Loucy (cell line): Measurements from ENCODE around the gene TIAM2.

ENCODE experiments used
- H2AFZ ChIP-seq: fragments of 200-600 bp; sonication (generic); 2 replicates; pipeline ENCODE4 v1.6.0; 2016; ENCODE audit warnings: antibody characterized with exemption, mild to moderate bottlenecking, low read length, moderate library complexity
- H3F3A ChIP-seq: fragments of 200-600 bp; 2 replicates; pipeline ENCODE4 v1.6.0; 2016; ENCODE audit warnings: antibody characterized with exemption, low read depth, mild to moderate bottlenecking
- H3K27me3 ChIP-seq: fragments of 200-600 bp; sonication (generic); 2 replicates; pipeline ENCODE4 v1.6.1; 2014; ENCODE audit warnings: low read length, mild to moderate bottlenecking; ENCODE audit not compliant: insufficient read depth, poor library complexity, severe bottlenecking
- H3K36me3 ChIP-seq: fragments of 200-600 bp; sonication (generic); 2 replicates; pipeline ENCODE4 v1.6.1; 2016; ENCODE audit warnings: low read length; ENCODE audit not compliant: insufficient read depth
- H3K4me1 ChIP-seq: fragments of 200-600 bp; sonication (generic); 2 replicates; pipeline ENCODE4 v1.5.1; 2014; ENCODE audit warnings: low read length, mild to moderate bottlenecking; ENCODE audit not compliant: insufficient read depth, poor library complexity, severe bottlenecking
- H3K4me2 ChIP-seq: fragments of 200-600 bp; sonication (generic); 2 replicates; pipeline ENCODE4 v1.6.0; 2014; ENCODE audit warnings: antibody characterized with exemption, low read length, low read depth, mild to moderate bottlenecking; ENCODE audit not compliant: poor library complexity, severe bottlenecking
- H3K4me3 ChIP-seq: fragments of 200-600 bp; sonication (generic); 2 replicates; pipeline ENCODE4 v1.5.1; 2014; ENCODE audit warnings: low read length, mild to moderate bottlenecking, mixed read lengths; ENCODE audit not compliant: poor library complexity, severe bottlenecking
- H3K79me2 ChIP-seq: fragments of 200-600 bp; sonication (generic); 2 replicates; pipeline ENCODE4 v1.6.1; 2014; ENCODE audit warnings: low read length; ENCODE audit not compliant: insufficient read depth
- H3K9ac ChIP-seq: fragments of 200-600 bp; sonication (generic); 2 replicates; pipeline ENCODE4 v1.6.0; 2014; ENCODE audit warnings: mild to moderate bottlenecking, low read depth, low read length, moderate library complexity; ENCODE audit not compliant: poor library complexity, severe bottlenecking
- H3K9me2 ChIP-seq: fragments of 200-600 bp; sonication (generic); replicated peaks from 2 replicates; pipeline ENCODE4 v1.6.1; 2016; ENCODE audit warnings: low read depth, low read length, mixed read lengths
- H3K9me3 ChIP-seq: fragments of 200-600 bp; sonication (generic); 2 replicates; pipeline ENCODE4 v1.6.1; 2014; ENCODE audit warnings: mild to moderate bottlenecking, antibody characterized with exemption, low read length, low read depth; ENCODE audit not compliant: insufficient read depth
- H4K20me1 ChIP-seq: fragments of 200-600 bp; sonication (generic); 2 replicates; pipeline ENCODE4 v1.6.0; 2014; ENCODE audit warnings: antibody characterized with exemption, low read length, mild to moderate bottlenecking; ENCODE audit not compliant: insufficient read depth, poor library complexity, severe bottlenecking
- EZH2phosphoT487 ChIP-seq: fragments of 200-600 bp; IDR thresholded peaks from 2 replicates; pipeline ENCODE4 v1.6.1; 2018; ENCODE audit warnings: antibody characterized with exemption, mild to moderate bottlenecking, moderate library complexity, borderline replicate concordance
- TF ChIP-seq, protein P1 (sequence below): fragments of 200-600 bp; sonication (generic); conservative IDR thresholded peaks from 2 replicates; pipeline ENCODE4 v1.5.1; 2014; ENCODE audit warnings: mild to moderate bottlenecking, antibody characterized with exemption, low read length

The TIAM2 gene

DNA sequence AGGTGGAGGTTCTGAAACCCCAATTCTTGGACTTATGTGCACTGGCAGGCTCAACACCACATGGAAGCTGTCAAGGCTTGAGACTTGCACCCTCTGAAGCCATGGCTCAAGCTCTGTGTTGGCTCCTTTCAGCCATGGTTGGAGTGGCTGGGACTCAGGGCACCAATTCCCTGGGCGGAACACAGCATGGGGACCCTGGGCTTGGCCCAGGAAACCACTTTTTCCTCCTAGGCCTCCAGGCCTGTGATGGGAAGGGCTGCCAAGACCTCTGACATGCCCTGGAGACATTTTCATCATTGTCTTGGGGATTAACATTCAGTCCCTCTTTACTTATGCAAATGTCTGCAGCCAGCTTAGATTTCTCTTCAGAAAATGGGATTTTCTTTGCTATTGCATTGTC is 242.5 kb downstream of the TIAM2 start:
- no peak overlapping the region for H3K4me3 ChIP-seq
- H4K20me1 ChIP-seq, result no peaks in the 10 kb centered on the region
- H3K9ac ChIP-seq, result no peak overlapping the region
- H3K27me3 ChIP-seq, result no peaks in the 10 kb centered on the region
- H3K9me3 ChIP-seq, result no peaks in the 10 kb centered on the region
- TF ChIP-seq, protein P1, sequence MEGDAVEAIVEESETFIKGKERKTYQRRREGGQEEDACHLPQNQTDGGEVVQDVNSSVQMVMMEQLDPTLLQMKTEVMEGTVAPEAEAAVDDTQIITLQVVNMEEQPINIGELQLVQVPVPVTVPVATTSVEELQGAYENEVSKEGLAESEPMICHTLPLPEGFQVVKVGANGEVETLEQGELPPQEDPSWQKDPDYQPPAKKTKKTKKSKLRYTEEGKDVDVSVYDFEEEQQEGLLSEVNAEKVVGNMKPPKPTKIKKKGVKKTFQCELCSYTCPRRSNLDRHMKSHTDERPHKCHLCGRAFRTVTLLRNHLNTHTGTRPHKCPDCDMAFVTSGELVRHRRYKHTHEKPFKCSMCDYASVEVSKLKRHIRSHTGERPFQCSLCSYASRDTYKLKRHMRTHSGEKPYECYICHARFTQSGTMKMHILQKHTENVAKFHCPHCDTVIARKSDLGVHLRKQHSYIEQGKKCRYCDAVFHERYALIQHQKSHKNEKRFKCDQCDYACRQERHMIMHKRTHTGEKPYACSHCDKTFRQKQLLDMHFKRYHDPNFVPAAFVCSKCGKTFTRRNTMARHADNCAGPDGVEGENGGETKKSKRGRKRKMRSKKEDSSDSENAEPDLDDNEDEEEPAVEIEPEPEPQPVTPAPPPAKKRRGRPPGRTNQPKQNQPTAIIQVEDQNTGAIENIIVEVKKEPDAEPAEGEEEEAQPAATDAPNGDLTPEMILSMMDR, result no peak
- no peak for TF ChIP-seq EZH2phosphoT487
- H3K79me2 ChIP-seq, result no peaks in the 10 kb centered on the region
- H3K4me1 ChIP-seq, result no peaks in the 10 kb centered on the region
- no peaks in the 10 kb centered on the region for H3K9me2 ChIP-seq
- no peak overlapping the region for H3K4me2 ChIP-seq
- H3K36me3 ChIP-seq, result no peaks in the 10 kb centered on the region
- H2AFZ ChIP-seq, result no peak overlapping the region
- H3F3A ChIP-seq, result no peaks in the 10 kb centered on the region

GRCh38 chr6:155240905-155241600 is 245.9 kb downstream of the TIAM2 start:
- no peaks in the 10 kb centered on the region for H3K9me2 ChIP-seq
- H3K9me3 ChIP-seq, result no peaks in the 10 kb centered on the region
- no peaks in the 10 kb centered on the region for H3K4me1 ChIP-seq
- no peaks in the 10 kb centered on the region for H4K20me1 ChIP-seq
- no peaks in the 10 kb centered on the region for H3K27me3 ChIP-seq
- H3K4me2 ChIP-seq, result no peak overlapping the region
- no peaks in the 10 kb centered on the region for H3K79me2 ChIP-seq
- no peaks in the 10 kb centered on the region for H3F3A ChIP-seq
- no peak overlapping the region for H2AFZ ChIP-seq
- TF ChIP-seq EZH2phosphoT487, result no peak
- no peak overlapping the region for H3K4me3 ChIP-seq
- H3K36me3 ChIP-seq, result no peaks in the 10 kb centered on the region
- no peak overlapping the region for H3K9ac ChIP-seq

DNA sequence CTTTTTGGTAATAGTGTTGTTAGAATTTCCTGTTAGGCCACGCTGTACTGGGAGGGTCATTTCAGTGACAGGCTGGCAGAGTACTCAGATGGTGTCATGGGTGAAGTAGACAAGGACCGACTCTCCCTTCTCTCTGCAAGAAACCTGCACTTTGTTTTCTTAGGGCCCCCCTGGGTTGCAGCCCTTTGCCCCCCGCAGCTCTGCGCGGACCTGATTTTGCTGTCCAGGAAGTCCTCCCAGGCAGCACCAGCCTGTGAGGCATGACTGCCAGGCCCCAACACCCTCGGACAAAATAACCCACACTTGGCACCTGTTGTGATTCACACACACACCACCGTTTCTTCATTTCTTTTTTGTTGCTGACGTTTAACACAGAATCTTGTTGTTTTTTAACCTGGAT is 246.9 kb downstream of the TIAM2 start:
- Histone ChIP-seq H3K79me2 (no peaks in the 10 kb centered on the region), H4K20me1 (no peaks in the 10 kb centered on the region), H3K36me3 (no peaks in the 10 kb centered on the region), H3K9ac (no peak overlapping the region), H3K4me1 (no peaks in the 10 kb centered on the region), H3F3A (no peaks in the 10 kb centered on the region), H3K9me3 (no peaks in the 10 kb centered on the region), H3K4me2 (no peak overlapping the region), H3K9me2 (no peaks in the 10 kb centered on the region), H2AFZ (no peak overlapping the region), H3K4me3 (no peak overlapping the region), H3K27me3 (no peaks in the 10 kb centered on the region)
- TF ChIP-seq, protein P1, result no peak
- no peak for TF ChIP-seq EZH2phosphoT487

DNA sequence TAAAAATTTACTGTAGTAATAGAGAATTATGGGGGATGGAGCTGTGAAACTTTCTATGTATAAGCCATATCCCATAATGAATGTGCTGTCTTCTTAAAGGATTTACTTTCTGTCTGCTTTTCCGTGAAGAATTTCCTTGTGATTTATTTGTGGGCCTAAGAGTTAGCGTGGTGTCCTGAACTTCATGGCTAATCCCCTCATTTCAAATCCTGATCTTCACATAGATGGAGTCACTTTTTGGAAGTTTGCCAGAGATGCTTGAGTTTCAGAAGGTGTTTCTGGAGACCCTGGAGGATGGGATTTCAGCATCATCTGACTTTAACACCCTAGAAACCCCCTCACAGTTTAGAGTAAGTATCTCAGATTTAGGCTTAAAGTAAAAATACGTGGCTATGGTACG is 249.3 kb downstream of the TIAM2 start:
- Histone ChIP-seq H3F3A (no peaks in the 10 kb centered on the region), H3K9me2 (no peaks in the 10 kb centered on the region), H3K4me2 (no peak overlapping the region), H3K4me3 (no peak overlapping the region), H3K36me3 (no peaks in the 10 kb centered on the region; the same call in 1 of the 2 replicates), H3K79me2 (no peaks in the 10 kb centered on the region), H3K4me1 (no peaks in the 10 kb centered on the region), H4K20me1 (no peaks in the 10 kb centered on the region), H3K9ac (no peak overlapping the region), H2AFZ (no peak overlapping the region), H3K27me3 (no peaks in the 10 kb centered on the region), H3K9me3 (no peaks in the 10 kb centered on the region)
- TF ChIP-seq, protein P1, result no peak
